ENCODE results near the gene AMOTL2. TPM values are rescaled to one million over a fixed set of nuclear protein-coding genes. Genes with fewer than 3 reads are reported as not detected.

The AMOTL2 gene
- total and polyA plus RNA-seq, 2 donors (not counting 3 experiments of a cell fraction or from before 2014, with no cell fraction given), result 130 to 145 TPM

GRCh38 chr3:134376385-134376765, 2.1 kb upstream of the AMOTL2 start:
- H3K9me1 ChIP-seq (replicated peaks; ENCODE audit: control insufficient read depth, extremely low read depth, insufficient read depth, low read length), result no peaks in the 10 kb centered on the region
- peaks cover 27% of the 10 kb centered on the region for H3K4me1 ChIP-seq (ENCODE audit: control insufficient read depth, extremely low read depth, insufficient read depth, low read length)
- H3K79me2 ChIP-seq (ENCODE audit: control insufficient read depth, insufficient read depth, low read length), result peaks cover 28% of the 10 kb centered on the region
- TF ChIP-seq POLR2AphosphoS5 (IDR thresholded peaks at IDR 0.05; ENCODE audit: insufficient read depth, low read depth, low read length) (no peak), EZH2 (IDR thresholded peaks at IDR 0.05; ENCODE audit: borderline replicate concordance, low read depth, low read length, severe bottlenecking) (no peak), JUN (IDR thresholded peaks at IDR 0.05; ENCODE audit: borderline replicate concordance, insufficient read depth, insufficient read length, low read depth) (no peak), CTCF (IDR thresholded peaks at IDR 0.05; ENCODE audit: extremely low read depth in 1 of 2, insufficient read depth in 1 of 2, low read depth in 1 of 2, low read length in 2 of 2) (no peak), FOS (IDR thresholded peaks at IDR 0.05; ENCODE audit: borderline replicate concordance, insufficient read depth, low read length) (no peak), MYC (IDR thresholded peaks at IDR 0.05; ENCODE audit: low read depth, low read length) (no peak), MAX (IDR thresholded peaks at IDR 0.05; ENCODE audit: insufficient read depth, insufficient read length) (no peak), GATA2 (IDR thresholded peaks at IDR 0.05; ENCODE audit: insufficient read depth, insufficient read length, low read depth, low read length) (no peak), POLR2A (IDR thresholded peaks at IDR 0.05; ENCODE audit: low read depth, low read length) (no peak)
- no peak overlapping the region for H3K9ac ChIP-seq (replicated peaks; ENCODE audit: extremely low read depth, insufficient read depth, low read length)
- H3K9me3 ChIP-seq (replicated peaks; ENCODE audit: control insufficient read depth, insufficient read depth, low read length), result no peaks in the 10 kb centered on the region
- FAIRE-seq (no peak), DNase-seq (ENCODE audit: low read depth, low spot score) (no peak)
- H3K27me3 ChIP-seq (ENCODE audit: control insufficient read depth in 2 of 2, insufficient read depth in 2 of 2, low read length in 2 of 2), result peaks cover under 1 to 2% of the 10 kb centered on the region in 2 experiments
- no peak overlapping the region for H3K4me2 ChIP-seq (ENCODE audit: insufficient read depth, low read length)
- H3K36me3 ChIP-seq (ENCODE audit: control insufficient read depth in 2 of 2, extremely low read depth in 1 of 2, insufficient read depth in 2 of 2, low read length in 2 of 2), result no peaks in the 10 kb centered on the region
- intact Hi-C loops (cut with micrococcal nuclease) (no loop called here), dilution Hi-C loops (cut with MboI; ENCODE audit: extremely low pct_ligation_motif_present, low sequenced_read_pairs) (no loop called here)
- H3K4me3 ChIP-seq (replicated peaks in 1 of 3; ENCODE audit: insufficient read depth in 1 of 3, low read depth in 1 of 3, low read length in 3 of 3), result no peak overlapping the region
- ChIA-PET POLR2A (no interaction called here), CTCF (interaction anchor here (1.1 to 6.0 kb wide), 6 partner anchors 12 to 164 kb away, joined by 5 to 60 read pairs (median 32); no protein-coding TSS in a partner anchor)
- no peaks in the 10 kb centered on the region for H4K20me1 ChIP-seq (replicated peaks; ENCODE audit: control insufficient read depth, extremely low read depth, insufficient read depth, low read length)
- BruUV-seq (replicated peaks), result no TSS peak
- no peak overlapping the region for H2AFZ ChIP-seq (ENCODE audit: low read depth, low read length)
- H3K27ac ChIP-seq (ENCODE audit: insufficient read depth, low read depth, low read length), result no peak overlapping the region

Measured in endothelial cell of umbilical vein (primary cell).